ENCODE results near the gene XXYLT1.

DNA sequence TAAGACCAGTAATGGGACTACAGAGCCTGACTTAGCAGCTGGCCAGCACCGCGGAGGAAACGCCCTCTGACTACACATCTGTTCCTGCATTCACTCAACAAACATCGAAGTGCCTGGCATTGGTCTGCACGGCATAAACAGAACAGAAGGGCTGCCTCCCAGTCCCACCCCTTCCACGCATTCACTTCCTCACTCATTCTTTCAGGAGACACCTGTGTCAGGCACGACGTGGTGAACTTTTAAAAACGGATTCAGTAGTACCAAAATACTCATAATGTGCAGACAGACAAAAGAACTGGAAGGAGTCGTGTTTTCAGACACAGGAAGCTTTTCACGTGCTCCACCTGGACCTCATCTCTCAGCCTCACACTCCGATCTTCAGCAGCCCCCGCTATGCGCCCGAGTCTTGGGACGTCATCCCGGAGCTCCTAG lies 123.3 kb downstream of the XXYLT1 start:
- TF ChIP-seq SP1 (IDR thresholded peaks at IDR 0.05; ENCODE audit: low read depth) (no peak), RAD21 (IDR thresholded peaks at IDR 0.05; ENCODE audit: low read depth) (no peak), JUND (IDR thresholded peaks at IDR 0.05) (no peak), POLR2A (IDR thresholded peaks at IDR 0.05; ENCODE audit: borderline replicate concordance, extremely low read depth, insufficient read depth, insufficient read length) (no peak), CEBPB (IDR thresholded peaks at IDR 0.05; ENCODE audit: low read depth) (no peak), EZH2 (IDR thresholded peaks at IDR 0.05) (no peak), YY1 (IDR thresholded peaks at IDR 0.05; ENCODE audit: extremely low read depth, insufficient replicate concordance, low read depth, low read length) (no peak), POLR2AphosphoS5 (IDR thresholded peaks at IDR 0.05; ENCODE audit: low read depth, low read length) (no peak), SIN3A (IDR thresholded peaks at IDR 0.05; ENCODE audit: low read depth) (no peak)
- TF ChIP-seq, protein P1, sequence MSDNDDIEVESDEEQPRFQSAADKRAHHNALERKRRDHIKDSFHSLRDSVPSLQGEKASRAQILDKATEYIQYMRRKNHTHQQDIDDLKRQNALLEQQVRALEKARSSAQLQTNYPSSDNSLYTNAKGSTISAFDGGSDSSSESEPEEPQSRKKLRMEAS (IDR thresholded peaks at IDR 0.05) = no peak
- TF ChIP-seq, protein P2, sequence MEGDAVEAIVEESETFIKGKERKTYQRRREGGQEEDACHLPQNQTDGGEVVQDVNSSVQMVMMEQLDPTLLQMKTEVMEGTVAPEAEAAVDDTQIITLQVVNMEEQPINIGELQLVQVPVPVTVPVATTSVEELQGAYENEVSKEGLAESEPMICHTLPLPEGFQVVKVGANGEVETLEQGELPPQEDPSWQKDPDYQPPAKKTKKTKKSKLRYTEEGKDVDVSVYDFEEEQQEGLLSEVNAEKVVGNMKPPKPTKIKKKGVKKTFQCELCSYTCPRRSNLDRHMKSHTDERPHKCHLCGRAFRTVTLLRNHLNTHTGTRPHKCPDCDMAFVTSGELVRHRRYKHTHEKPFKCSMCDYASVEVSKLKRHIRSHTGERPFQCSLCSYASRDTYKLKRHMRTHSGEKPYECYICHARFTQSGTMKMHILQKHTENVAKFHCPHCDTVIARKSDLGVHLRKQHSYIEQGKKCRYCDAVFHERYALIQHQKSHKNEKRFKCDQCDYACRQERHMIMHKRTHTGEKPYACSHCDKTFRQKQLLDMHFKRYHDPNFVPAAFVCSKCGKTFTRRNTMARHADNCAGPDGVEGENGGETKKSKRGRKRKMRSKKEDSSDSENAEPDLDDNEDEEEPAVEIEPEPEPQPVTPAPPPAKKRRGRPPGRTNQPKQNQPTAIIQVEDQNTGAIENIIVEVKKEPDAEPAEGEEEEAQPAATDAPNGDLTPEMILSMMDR (IDR thresholded peaks at IDR 0.05 in 2 of 3, conservative IDR thresholded peaks at IDR 0.05 in 1 of 3; ENCODE audit: borderline replicate concordance in 1 of 3, insufficient read depth in 1 of 3, low read depth in 2 of 3, low read length in 2 of 3) = no peak
- TF ChIP-seq, protein P3, sequence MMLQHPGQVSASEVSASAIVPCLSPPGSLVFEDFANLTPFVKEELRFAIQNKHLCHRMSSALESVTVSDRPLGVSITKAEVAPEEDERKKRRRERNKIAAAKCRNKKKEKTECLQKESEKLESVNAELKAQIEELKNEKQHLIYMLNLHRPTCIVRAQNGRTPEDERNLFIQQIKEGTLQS (IDR thresholded peaks at IDR 0.05) = no peak

All from HCT116 (cell line).